ENCODE measurements around the gene FSTL3.

FSTL3 gene

GRCh38 chr19:703651-704446 lies 27.7 kb downstream of the FSTL3 start:
- DNase-seq (ENCODE audit: insufficient read length, low spot score): no peak
- no peak for FAIRE-seq
- no peak for TF ChIP-seq CTCF (IDR thresholded peaks at IDR 0.05; ENCODE audit: insufficient read depth, missing control alignments)

DNA sequence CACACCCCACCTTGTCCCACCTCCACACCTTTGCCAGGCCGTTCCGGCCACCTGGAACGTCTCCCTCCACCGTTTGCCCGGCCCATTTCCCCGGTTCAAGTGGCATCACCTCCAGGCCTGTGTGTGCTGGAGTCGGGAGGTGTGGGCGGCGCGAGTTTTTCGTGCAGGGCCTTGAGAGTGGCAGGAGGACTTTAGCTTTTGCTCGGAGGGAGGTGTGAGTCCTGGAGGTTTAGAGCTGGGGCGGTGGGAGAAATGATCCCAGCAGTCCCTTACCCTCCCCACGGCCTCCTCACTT lies 28.2 kb downstream of the FSTL3 start:
- FAIRE-seq (no peak), DNase-seq (ENCODE audit: insufficient read length, low spot score) (no peak)
- no peak for TF ChIP-seq CTCF (IDR thresholded peaks at IDR 0.05; ENCODE audit: insufficient read depth, missing control alignments)

- DNase-seq (ENCODE audit: insufficient read length, low spot score): no peak
- TF ChIP-seq CTCF (IDR thresholded peaks at IDR 0.05; ENCODE audit: insufficient read depth, missing control alignments): no peak
- no peak for FAIRE-seq
Observed at GRCh38 chr19:708154-709143, 32.3 kb downstream of the FSTL3 start, which contains the start of gene PALM. Gene PALM (plus strand): TSS chr19:708935. CDS start chr19:709147, 212 bp downstream.

GRCh38 chr19:709196-709964 lies 33.2 kb downstream of the FSTL3 start:
- FAIRE-seq (no peak), DNase-seq (ENCODE audit: insufficient read length, low spot score) (no peak)
- no peak for TF ChIP-seq CTCF (IDR thresholded peaks at IDR 0.05; ENCODE audit: insufficient read depth, missing control alignments)

GRCh38 chr19:709965-710571 lies 33.9 kb downstream of the FSTL3 start:
- no peak for TF ChIP-seq CTCF (IDR thresholded peaks at IDR 0.05; ENCODE audit: insufficient read depth, missing control alignments)
- FAIRE-seq (no peak), DNase-seq (ENCODE audit: insufficient read length, low spot score) (no peak)

GRCh38 chr19:710767-711166 lies 34.6 kb downstream of the FSTL3 start:
- DNase-seq (ENCODE audit: insufficient read length, low spot score) (no peak), FAIRE-seq (no peak)
- no peak for TF ChIP-seq CTCF (IDR thresholded peaks at IDR 0.05; ENCODE audit: insufficient read depth, missing control alignments)
